Duodenal mucosa (tissue), 2 donors: Measurements from ENCODE around the gene PDGFC.
"Not testable (repeated sequence)": the region's sequence is repeated elsewhere in the genome, so short reads cannot be mapped to it uniquely, and the experiment has no call there.

ENCODE experiments used
- H3K27ac ChIP-seq: one replicate; pipeline ENCODE4 v1.7.0; 2013; ENCODE audit warnings: low read depth, low read length
- H3K27me3 ChIP-seq, 2 donors: one replicate each; pipeline ENCODE4 v1.7.0; 2013; ENCODE audit warnings: low read length in 2 of 2, control low read depth in 1 of 2; ENCODE audit not compliant: insufficient read depth in 2 of 2, control insufficient read depth in 1 of 2
- H3K36me3 ChIP-seq, 2 donors: one replicate each; pipeline ENCODE4 v1.7.0; 2013; ENCODE audit warnings: low read length in 2 of 2, control low read depth in 1 of 2; ENCODE audit not compliant: insufficient read depth in 2 of 2, control insufficient read depth in 1 of 2
- H3K4me1 ChIP-seq, 2 donors: one replicate each; pipeline ENCODE4 v1.7.0; 2013; ENCODE audit warnings: low read length in 2 of 2, control low read depth in 1 of 2; ENCODE audit not compliant: insufficient read depth in 2 of 2, control insufficient read depth in 1 of 2
- H3K4me3 ChIP-seq, 2 donors: one replicate each; pipeline ENCODE4 v1.7.0; 2013; ENCODE audit warnings: low read length in 2 of 2, low read depth in 1 of 2
- H3K9ac ChIP-seq, 2 donors: one replicate each; pipeline ENCODE4 v1.7.0; 2013; ENCODE audit warnings: low read length in 2 of 2, low read depth in 1 of 2
- H3K9me3 ChIP-seq, 2 donors: one replicate each; pipeline ENCODE4 v1.7.0; 2013; ENCODE audit warnings: low read length in 2 of 2, control low read depth in 1 of 2; ENCODE audit not compliant: control insufficient read depth in 1 of 2

The PDGFC gene

GRCh38 chr4:156939801-156940200, 31.8 kb downstream of the PDGFC start:
- Histone ChIP-seq H3K4me1 (no peaks in the 10 kb centered on the region), H3K27ac (no peak overlapping the region)

GRCh38 chr4:156939139-156939538, 32.5 kb downstream of the PDGFC start:
- H3K9me3 ChIP-seq, result no peaks in the 10 kb centered on the region
- H3K27me3 ChIP-seq, result no peaks in the 10 kb centered on the region
- no peaks in the 10 kb centered on the region for H3K36me3 ChIP-seq
- no peak overlapping the region for H3K4me3 ChIP-seq
- no peaks in the 10 kb centered on the region for H3K4me1 ChIP-seq
- no peak overlapping the region for H3K9ac ChIP-seq
- H3K27ac ChIP-seq, result no peak overlapping the region

More at GRCh38 chr4:156939801-156940200, 31.8 kb downstream of the PDGFC start:
- Histone ChIP-seq H3K27me3 (no peaks in the 10 kb centered on the region), H3K9me3 (no peaks in the 10 kb centered on the region), H3K36me3 (no peaks in the 10 kb centered on the region), H3K9ac (no peak overlapping the region), H3K4me3 (no peak overlapping the region)

GRCh38 chr4:156934259-156934635, 37.4 kb downstream of the PDGFC start:
- Histone ChIP-seq H3K36me3 (no peaks in the 10 kb centered on the region), H3K4me3 (no peak overlapping the region), H3K27ac (no peak overlapping the region)

GRCh38 chr4:156933633-156934258, 37.9 kb downstream of the PDGFC start:
- Histone ChIP-seq H3K27me3 (no peaks in the 10 kb centered on the region), H3K4me3 (no peak overlapping the region), H3K9ac (no peak overlapping the region), H3K27ac (no peak overlapping the region), H3K4me1 (no peaks in the 10 kb centered on the region), H3K36me3 (no peaks in the 10 kb centered on the region), H3K9me3 (no peaks in the 10 kb centered on the region)

More at GRCh38 chr4:156934259-156934635, 37.4 kb downstream of the PDGFC start:
- no peaks in the 10 kb centered on the region for H3K4me1 ChIP-seq
- H3K9me3 ChIP-seq, result no peaks in the 10 kb centered on the region
- no peaks in the 10 kb centered on the region for H3K27me3 ChIP-seq
- H3K9ac ChIP-seq, result no peak overlapping the region

GRCh38 chr4:156932360-156932759, 39.2 kb downstream of the PDGFC start:
- not testable (repeated sequence) for H3K9me3 ChIP-seq, H3K27me3 ChIP-seq, H3K36me3 ChIP-seq, H3K4me1 ChIP-seq, H3K9ac ChIP-seq, H3K27ac ChIP-seq, H3K4me3 ChIP-seq

DNA sequence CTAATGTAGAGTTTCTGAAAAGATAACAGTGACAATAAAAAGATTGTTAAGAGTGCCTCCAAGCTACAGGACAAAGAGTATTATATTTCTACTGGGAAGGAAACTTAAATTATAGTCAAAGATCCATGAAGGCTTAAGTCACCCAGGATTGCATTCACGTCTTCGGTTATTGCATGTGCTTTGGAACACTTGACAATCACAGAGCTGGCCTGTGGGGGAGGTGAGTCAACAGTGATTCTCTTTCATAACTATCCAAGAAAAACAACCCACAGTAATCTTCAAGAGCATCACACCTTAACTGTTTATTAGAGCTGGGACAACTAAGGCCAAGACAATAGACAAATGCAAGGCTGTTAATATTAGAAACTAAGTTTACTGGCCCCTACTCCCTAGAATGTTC, 40.3 kb downstream of the PDGFC start:
- no peak overlapping the region for H3K27ac ChIP-seq
- H3K9me3 ChIP-seq, result no peaks in the 10 kb centered on the region
- H3K9ac ChIP-seq, result no peak overlapping the region
- H3K27me3 ChIP-seq, result no peaks in the 10 kb centered on the region
- H3K4me3 ChIP-seq, result no peak overlapping the region
- no peaks in the 10 kb centered on the region for H3K4me1 ChIP-seq
- no peaks in the 10 kb centered on the region for H3K36me3 ChIP-seq

GRCh38 chr4:156929386-156930105, 42.1 kb downstream of the PDGFC start:
- H3K4me1 ChIP-seq, result no peaks in the 10 kb centered on the region
- no peaks in the 10 kb centered on the region for H3K27me3 ChIP-seq
- no peaks in the 10 kb centered on the region for H3K9me3 ChIP-seq
- H3K36me3 ChIP-seq, result no peaks in the 10 kb centered on the region
- H3K27ac ChIP-seq, result no peak overlapping the region
- no peak overlapping the region for H3K9ac ChIP-seq
- H3K4me3 ChIP-seq, result no peak overlapping the region

DNA sequence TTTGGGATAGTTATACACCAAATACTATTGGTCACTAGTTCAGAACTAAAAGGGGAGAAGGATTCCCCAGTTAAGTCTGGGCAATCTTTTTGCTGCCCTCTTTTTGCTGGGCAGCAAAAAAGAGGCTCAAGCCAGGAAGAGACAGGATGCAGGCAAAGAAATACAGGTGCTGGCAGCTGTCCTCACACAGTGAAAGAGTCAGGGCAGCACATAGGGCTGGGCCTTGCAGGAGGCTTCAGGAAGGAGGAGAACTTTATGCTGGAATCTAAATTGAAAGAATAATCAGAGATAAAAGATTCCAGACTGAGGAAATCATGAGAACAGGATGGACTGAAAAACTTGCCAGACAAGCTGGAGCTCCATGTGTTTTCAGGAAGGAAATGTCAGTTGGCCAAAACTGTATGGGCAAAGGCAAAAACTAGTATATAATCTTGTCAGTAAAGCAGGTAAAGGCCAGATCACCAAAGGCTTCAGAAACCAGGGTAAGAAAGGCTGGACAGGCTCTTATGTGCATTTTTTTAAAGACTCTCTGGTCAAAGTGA, 46.8 kb downstream of the PDGFC start:
- no peaks in the 10 kb centered on the region for H3K36me3 ChIP-seq
- no peak overlapping the region for H3K27ac ChIP-seq
- H3K4me3 ChIP-seq, result no peak overlapping the region
- H3K9ac ChIP-seq, result no peak overlapping the region
- no peaks in the 10 kb centered on the region for H3K27me3 ChIP-seq
- no peaks in the 10 kb centered on the region for H3K4me1 ChIP-seq
- no peaks in the 10 kb centered on the region for H3K9me3 ChIP-seq

- Histone ChIP-seq H3K4me1 (no peaks in the 10 kb centered on the region), H3K27me3 (no peaks in the 10 kb centered on the region), H3K27ac (no peak overlapping the region), H3K9ac (no peak overlapping the region), H3K36me3 (no peaks in the 10 kb centered on the region), H3K9me3 (no peaks in the 10 kb centered on the region), H3K4me3 (no peak overlapping the region)
These were observed 48.1 kb downstream of the PDGFC start for GRCh38 chr4:156923525-156923924.

GRCh38 chr4:156915221-156915620, 56.4 kb downstream of the PDGFC start:
- H3K9me3 ChIP-seq, result peaks cover 0 to 7% of the 10 kb centered on the region in 2 donors
- no peaks in the 10 kb centered on the region for H3K27me3 ChIP-seq
- H3K9ac ChIP-seq, result no peak overlapping the region
- H3K36me3 ChIP-seq, result no peaks in the 10 kb centered on the region
- H3K4me3 ChIP-seq, result no peak overlapping the region
- H3K27ac ChIP-seq, result no peak overlapping the region
- H3K4me1 ChIP-seq, result no peaks in the 10 kb centered on the region
